ENCODE data around the gene SERINC4. TPM values are rescaled to one million over a fixed set of nuclear protein-coding genes. Genes with fewer than 3 reads are reported as not detected.

SERINC4 gene
- total RNA-seq, 1 donor from 2014 or later, result not detected

DNA sequence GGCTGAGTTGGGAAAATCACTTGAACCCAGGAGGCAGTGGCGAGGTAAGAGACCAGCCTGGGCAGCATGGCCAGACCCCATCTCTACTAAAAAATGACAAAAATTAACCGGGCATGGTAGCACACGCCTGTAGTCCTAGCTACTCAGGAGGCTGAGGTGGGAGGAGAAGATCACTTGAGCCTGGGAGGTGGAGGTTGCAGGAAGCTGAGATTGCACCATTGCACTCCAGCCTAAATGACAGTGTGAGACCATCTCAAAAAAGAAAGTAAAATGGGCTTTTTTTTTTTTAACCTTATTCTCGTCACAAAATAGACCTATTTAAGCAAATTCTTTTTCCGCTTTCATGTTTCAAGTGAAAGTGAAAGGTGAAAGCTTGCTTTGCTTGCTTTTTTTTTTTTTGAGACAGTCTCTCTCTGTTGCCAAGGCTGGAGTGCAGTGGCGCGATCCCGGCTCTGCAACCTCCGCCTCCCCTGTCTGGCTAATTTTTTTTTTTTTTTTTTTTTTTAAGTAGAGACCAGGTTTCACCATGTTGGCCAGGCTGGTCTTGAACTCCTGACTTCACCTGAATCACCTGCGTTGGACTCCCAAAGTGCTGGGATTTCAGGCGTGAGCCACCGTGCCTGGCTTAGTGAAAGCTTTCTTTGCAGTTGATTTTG lies 50.2 kb downstream of the SERINC4 start:
- DNase-seq (ENCODE audit: low spot score), result no peak

DNA sequence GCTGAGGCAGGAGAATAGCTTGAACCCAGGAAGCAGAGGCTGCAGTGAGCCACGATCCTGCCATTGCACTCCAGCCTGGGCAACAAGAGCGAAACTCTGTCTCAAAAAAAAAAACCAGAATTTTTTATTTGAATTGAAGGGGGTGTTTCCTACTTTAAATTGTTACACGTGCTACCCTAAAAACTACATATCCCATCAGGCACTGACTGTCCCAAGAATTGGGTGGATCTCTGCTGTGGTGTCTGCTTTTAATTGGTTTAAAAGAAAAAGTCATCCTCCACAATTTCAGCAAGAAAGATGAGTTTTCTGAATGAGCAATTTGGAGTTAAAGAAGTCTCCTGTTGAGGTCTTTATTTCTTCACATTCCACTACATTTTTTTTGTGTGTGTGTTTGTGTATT lies 51.6 kb downstream of the SERINC4 start:
- DNase-seq (ENCODE audit: low spot score), result peak; percentile 8

DNA sequence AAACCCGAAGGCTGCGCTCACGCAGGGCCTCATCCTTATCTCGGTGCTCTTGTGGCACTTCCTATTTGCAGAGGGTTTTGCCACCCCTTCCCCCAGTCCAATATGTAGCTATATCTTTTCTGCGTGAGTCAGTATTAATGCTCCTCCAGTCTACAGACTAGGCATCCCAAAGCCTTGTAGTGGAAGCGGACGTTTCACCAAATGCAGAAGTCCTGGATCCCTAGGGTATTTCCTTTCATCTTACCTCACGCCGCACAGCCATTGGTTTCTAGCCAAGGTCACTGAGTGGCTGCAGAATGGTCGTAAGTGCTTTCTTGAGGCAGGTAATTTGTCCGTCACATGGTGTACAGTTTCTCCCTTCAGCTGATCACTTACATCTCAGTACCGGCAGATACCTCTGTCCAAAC lies 53.1 kb downstream of the SERINC4 start:
- peak; percentile 56 for DNase-seq (ENCODE audit: low spot score)

DNA sequence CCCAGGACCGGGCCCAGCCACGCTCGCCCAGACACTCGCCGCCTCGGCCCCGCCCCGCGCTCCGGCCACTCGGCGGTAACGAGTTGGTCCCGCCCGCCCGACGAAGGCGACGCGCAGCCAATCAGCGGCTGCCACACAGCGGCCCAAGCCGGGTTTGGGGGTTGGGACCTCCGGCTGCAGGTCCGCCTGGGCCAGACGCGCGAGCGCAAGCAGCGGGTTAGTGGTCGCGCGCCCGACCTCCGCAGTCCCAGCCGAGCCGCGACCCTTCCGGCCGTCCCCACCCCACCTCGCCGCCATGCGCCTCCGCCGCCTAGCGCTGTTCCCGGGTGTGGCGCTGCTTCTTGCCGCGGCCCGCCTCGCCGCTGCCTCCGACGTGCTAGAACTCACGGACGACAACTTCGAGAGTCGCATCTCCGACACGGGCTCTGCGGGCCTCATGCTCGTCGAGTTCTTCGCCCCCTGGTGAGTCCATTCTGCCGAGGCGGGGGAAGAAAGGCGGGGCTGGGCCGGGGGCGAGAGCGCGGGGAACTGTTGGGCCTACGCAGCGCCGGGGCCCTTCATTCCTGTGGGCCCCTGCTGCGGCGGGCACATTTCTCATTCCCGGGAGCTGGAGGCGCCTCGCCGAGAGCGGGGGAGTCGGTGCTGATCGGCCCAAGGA lies 53.6 kb downstream of the SERINC4 start, which contains the start of gene PDIA3:
PDIA3 (plus strand) TSS at position 194 of the 658 bp plus-strand sequence; CDS start at position 296, 102 bp downstream.
- peak; percentile 95 for DNase-seq (ENCODE audit: low spot score)

Other genes with a start within 250 kb of the SERINC4 start
- 16.1 TPM for gene PPIP5K1, start 210.0 kb downstream of the SERINC4 start, total RNA-seq (ENCODE audit: insufficient read depth, low replicate concordance)
- not detected for gene CKMT1B, start 206.2 kb downstream of the SERINC4 start, total RNA-seq (ENCODE audit: insufficient read depth, low replicate concordance)
- gene STRC, start 181.4 kb downstream of the SERINC4 start, total RNA-seq (ENCODE audit: insufficient read depth, low replicate concordance), result 1.7 TPM
- gene CATSPER2, start 151.4 kb downstream of the SERINC4 start, total RNA-seq (ENCODE audit: insufficient read depth, low replicate concordance), result 6.3 TPM
- gene CKMT1A, start 106.4 kb downstream of the SERINC4 start, total RNA-seq (ENCODE audit: insufficient read depth, low replicate concordance), result 3.6 TPM
- 151 TPM for gene PDIA3, start 53.8 kb downstream of the SERINC4 start, total RNA-seq (ENCODE audit: insufficient read depth, low replicate concordance)
- gene ELL3, start 23.3 kb downstream of the SERINC4 start, total RNA-seq (ENCODE audit: insufficient read depth, low replicate concordance), result 0.24 TPM
- gene SERF2, start 7.9 kb downstream of the SERINC4 start, total RNA-seq (ENCODE audit: insufficient read depth, low replicate concordance), result 301 TPM
- 6.0 TPM for gene HYPK, start 379 bp upstream of the SERINC4 start, total RNA-seq (ENCODE audit: insufficient read depth, low replicate concordance)
- 12.0 TPM for gene MFAP1, start 24.5 kb upstream of the SERINC4 start, total RNA-seq (ENCODE audit: insufficient read depth, low replicate concordance)
- gene WDR76, start 26.8 kb upstream of the SERINC4 start, total RNA-seq (ENCODE audit: insufficient read depth, low replicate concordance), result 5.8 TPM